GM12874 (cell line): Measurements from ENCODE around the gene GLTP.

Experiments
- TF ChIP-seq, protein P1 (sequence below): IDR thresholded peaks from 2 replicates; pipeline ENCODE4 v1.5.1; 2011; ENCODE audit warnings: low read depth, mild to moderate bottlenecking, control low read depth, low read length, moderate library complexity; ENCODE audit not compliant: insufficient read depth

Gene GLTP

DNA sequence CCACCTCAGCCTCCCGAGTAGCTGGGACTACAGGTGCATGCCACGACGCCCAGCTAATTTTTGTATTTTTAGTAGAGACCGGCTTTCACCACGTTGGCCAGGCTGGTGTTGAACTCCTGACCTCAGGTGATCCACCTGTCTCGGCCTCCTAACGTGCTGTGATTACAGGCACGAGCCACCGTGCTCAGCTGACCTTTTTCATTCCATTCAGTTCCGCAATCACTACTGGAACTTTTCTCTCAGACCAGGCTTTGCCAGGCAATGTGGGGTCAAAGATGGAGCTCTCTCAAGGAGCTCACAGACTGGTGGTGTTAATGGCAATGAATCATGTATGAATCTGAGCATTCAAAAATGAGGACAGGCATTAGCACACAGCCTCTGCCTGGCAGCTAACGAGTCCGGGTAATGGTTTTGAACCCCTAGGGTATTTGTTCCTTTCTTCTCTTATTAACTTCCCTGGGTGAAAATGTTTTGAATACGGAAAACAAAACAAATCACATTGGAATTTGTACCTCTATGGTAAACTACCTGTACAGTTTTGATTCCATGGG lies 10.4 kb upstream of the GLTP start:
- TF ChIP-seq, protein P1, sequence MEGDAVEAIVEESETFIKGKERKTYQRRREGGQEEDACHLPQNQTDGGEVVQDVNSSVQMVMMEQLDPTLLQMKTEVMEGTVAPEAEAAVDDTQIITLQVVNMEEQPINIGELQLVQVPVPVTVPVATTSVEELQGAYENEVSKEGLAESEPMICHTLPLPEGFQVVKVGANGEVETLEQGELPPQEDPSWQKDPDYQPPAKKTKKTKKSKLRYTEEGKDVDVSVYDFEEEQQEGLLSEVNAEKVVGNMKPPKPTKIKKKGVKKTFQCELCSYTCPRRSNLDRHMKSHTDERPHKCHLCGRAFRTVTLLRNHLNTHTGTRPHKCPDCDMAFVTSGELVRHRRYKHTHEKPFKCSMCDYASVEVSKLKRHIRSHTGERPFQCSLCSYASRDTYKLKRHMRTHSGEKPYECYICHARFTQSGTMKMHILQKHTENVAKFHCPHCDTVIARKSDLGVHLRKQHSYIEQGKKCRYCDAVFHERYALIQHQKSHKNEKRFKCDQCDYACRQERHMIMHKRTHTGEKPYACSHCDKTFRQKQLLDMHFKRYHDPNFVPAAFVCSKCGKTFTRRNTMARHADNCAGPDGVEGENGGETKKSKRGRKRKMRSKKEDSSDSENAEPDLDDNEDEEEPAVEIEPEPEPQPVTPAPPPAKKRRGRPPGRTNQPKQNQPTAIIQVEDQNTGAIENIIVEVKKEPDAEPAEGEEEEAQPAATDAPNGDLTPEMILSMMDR: no peak

DNA sequence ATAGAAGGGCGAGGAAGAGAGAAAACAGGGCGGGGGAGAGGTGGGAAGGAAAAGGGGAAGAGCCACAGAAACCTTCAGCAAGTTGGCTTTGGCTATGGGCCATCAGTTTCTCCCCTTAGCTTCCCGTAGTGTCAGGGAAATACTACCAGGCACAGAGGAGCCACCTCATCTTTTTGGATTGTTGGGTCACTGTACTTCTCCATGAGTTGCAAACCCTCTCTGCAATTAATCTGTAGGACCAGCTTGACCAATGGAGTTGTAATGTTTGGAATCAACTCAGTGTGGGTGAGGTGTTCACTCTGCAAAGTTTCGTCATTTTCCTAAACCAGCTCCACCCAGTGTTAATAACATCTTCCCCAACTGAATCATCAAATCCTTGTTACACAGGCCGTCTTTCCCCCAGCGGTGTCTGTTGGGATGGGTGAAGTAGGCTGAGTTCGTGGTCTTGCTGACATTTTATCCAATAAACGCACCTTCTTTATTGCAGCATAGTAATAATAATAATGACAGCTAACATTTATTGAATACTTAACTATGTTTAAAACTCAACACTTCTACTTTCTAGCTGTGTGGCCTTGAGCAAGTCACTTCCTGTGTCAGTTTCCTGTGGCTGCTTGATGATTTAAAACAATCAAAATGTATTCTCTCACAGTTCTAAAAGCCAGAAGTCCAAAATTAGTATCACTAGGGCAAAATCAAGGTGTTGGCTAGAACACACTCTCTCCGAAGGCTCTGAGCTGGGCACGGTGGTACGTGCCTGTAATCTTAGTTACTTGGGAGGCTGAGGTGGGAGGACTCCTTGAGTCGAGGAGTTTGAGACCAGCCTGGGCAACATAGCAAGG lies 8.1 kb upstream of the GLTP start:
- TF ChIP-seq, protein P1: no peak

DNA sequence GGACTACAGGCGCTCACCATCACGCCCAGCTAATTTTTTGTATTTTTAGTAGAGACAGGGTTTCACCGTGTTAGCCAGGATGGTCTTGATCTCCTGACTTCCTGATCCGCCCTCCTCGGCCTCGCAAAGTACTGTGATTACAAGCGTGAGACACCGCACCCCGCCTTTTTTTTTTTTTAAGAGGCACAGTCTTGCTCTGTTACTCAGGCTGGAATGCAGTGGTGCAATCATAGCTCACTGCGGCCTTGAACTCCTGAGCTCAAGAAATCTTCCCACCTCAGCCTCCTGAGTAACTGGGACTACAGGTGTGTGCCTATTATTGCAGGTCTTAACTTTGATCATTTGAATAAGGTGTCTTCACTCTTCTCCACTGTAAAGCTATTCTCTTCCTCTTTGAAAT lies 5.3 kb upstream of the GLTP start:
- TF ChIP-seq, protein P1: no peak

DNA sequence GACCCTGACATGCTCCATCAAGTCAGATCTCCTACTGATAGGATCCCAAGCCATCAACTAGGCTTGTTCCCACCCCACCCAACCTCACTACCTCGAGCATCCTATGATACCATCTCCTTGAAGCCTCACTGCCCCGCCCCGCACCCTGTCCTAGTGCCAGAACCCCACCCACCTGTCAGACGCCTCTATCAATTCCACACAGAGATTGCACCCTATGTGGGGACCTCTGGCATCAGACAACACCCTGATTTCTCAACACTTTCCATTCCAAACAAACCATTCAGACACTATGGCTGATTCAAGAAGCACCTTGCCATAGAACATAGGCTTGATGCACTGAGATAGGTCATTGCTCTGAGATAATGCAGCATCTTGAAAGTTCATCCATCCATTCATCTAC lies 3.1 kb upstream of the GLTP start:
- TF ChIP-seq, protein P1: no peak

DNA sequence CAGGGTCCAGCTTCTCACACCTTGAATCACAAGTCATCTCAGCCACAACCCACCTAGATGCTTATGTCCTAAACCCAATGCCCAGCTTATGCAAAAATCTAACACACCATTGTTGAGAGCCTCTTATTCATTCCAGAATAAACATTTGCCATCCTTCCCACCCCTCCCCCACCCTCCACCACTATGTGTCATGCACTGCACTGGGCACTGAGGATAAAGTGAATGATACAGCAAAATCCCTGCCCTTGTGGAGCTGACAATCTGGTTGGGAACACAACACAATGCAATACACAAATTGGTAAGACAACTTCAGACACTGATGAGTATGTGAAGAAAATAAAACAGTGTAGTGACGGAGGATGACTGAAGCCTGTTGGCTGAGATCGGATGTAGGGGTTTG lies 1.4 kb upstream of the GLTP start:
- TF ChIP-seq, protein P1: no peak

DNA sequence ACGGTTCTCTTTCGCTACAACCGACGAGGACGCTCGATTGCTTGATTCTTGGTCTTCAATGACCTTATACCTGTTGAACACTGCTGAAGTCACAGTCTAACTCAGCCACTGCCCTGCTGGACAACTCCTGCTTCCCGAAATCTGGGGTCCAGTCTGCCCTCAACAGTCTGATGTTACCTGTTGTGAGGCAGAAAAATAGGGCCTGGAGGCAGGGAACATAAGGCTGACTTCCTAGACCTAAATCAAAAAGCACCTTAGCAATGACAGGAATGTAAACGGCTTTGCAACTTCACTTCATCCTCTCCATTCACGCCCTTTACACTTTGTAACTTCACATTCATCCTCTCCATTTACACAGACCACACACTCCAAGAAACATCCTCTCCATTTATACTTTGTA lies 597 bp upstream of the GLTP start:
- TF ChIP-seq, protein P1: no peak

DNA sequence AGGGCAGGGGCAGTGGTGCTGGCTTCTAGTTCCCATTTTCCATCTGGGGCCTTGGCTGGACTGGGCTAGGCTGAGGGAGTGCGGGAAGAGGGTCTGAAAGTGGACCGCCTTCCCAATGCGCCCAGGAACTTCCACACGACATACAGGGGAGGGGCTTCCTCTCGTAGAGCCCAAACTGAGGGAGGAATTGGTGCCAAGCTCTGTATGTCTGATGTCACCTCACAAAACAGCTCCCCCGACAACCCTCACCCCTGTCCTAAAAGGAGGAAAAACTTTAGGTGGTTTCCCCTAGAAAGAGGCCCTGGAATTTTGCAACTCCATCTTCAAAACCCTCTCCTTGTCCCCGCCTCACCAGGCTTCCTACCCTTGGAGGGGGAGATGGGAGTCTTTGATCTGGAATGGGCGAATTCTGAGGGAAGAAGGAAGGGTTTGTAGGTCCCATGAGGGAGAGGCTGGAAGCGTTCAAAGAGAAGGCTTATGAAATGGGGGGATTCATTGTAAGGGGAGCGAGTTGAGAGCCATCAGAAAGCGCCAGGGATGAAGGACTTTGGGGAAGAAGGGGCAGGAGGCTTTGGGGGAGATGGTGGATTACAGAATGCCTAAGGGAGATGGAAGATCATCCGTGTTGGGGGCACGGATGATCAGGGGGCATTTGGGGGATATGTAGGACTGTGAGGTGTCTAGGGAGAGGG lies 844 bp downstream of the GLTP start:
- TF ChIP-seq, protein P1: no peak
